Measurements from ENCODE around the gene SHB.

GRCh38 chr9:37922363-37923117 lies 146.5 kb downstream of the SHB start:
- TF ChIP-seq CTCF (IDR thresholded peaks at IDR 0.05) (no peak), POLR2A (IDR thresholded peaks at IDR 0.05) (no peak)

Measured in lower leg skin (tissue), 3 donors.